NCI-H345 (cell line): ENCODE results near the gene UXS1.
A peak's percentile ranks its signal among the peaks of the same experiment; 100 is the strongest.
"Not testable (repeated sequence)": the region's sequence is repeated elsewhere in the genome, so short reads cannot be mapped to it uniquely, and the experiment has no call there.

Experiments
- DNase-seq: peaks from one replicate; lab custom pipeline; 2025; lab: John Stamatoyannopoulos, UW

UXS1 gene

DNA sequence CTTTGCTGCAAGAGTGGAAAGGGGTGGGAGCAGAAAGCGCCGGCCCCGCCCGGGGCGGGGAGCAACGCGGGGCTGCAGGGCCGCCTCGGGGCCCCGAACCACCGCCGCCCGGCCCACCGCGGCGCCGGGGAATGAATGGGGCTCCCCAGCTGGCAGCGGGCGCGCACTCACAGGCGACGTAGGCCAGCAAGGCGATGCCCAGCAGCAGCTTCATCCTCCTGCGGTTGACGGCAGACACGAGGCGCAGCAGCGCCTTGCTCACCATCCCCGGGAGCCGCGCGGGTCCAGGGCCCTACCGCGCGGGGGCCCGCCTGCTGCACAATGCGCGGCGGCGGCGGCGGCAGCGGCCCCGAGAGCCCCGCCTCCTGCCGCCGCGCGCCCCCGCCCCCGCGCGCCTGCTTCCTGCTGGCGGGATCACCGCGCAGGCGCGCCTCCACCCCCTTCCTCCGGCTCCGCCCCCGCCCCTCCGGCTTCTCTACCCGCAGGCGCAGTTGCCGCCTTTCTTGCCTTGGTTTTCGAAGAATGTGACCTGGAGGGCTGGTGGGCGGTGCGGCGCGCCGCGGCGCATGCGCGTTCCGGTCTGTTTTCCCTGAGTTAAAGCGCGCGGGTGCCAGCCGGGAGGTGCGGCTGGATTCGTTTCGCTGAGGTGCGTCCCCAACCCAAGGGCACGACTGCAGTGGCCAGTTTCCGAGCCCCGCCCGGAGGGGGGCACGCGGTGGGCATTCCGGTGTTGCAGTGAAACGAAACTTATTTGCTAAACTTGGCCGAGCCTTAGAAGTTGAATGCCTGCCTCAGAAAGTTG, at the start of gene UXS1:
Gene UXS1 (minus strand): TSS at position 325 of the 802 bp plus-strand sequence. CDS start 60 bp downstream, at position 265.
- peak; percentile 98 for DNase-seq

- not testable (repeated sequence) for DNase-seq
Observed at GRCh38 chr2:106239491-106239890, 45.4 kb upstream of the UXS1 start.

GRCh38 chr2:106235392-106235791, 41.3 kb upstream of the UXS1 start:
- DNase-seq: not testable (repeated sequence)

DNA sequence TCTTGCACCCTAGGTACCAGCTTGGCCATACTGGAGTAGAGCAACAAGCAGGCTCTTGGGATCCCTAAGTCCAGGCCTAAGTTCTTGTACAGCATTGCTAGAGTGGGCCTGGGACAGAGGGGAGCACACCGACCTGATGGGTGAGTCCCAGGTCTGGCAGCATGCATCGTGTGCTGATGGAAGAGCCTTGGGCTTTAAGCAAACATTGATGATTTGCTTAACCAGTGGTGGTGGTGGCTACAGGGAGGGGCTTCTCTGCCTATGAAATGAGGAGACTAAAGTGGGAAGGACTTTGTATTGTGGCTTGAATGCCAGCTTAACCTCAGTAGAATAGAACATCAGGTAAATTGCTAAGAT, 39.2 kb upstream of the UXS1 start:
- no peak for DNase-seq

- DNase-seq: no peak
Observed at GRCh38 chr2:106232638-106233349, 38.7 kb upstream of the UXS1 start.

GRCh38 chr2:106223347-106223746, 29.2 kb upstream of the UXS1 start:
- DNase-seq: no peak

- DNase-seq: not testable (repeated sequence)
Observed at GRCh38 chr2:106222057-106222456, 28.0 kb upstream of the UXS1 start.

GRCh38 chr2:106219813-106220212, 25.7 kb upstream of the UXS1 start:
- DNase-seq: no peak

DNA sequence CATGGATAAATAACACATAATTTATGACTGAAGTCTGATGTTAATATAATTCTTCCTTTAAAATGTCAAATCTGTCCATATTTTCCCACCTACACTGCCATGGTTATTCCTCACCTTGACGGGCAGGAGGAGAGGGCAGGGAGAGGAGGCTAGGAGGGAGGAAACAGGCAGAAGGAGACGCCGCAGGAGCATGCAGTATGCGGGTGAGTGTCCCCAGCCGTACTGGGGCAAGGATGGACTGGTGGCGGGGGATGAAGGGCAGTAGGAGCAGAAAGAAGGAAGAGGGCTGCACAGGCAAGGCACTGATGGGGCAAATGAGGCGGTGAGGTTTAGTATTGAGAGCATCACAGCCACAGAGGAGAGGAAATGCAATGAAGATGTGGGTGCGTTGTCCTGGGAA, 25.1 kb upstream of the UXS1 start:
- not testable (repeated sequence) for DNase-seq

- DNase-seq: no peak
Observed at GRCh38 chr2:106208874-106209273, 14.8 kb upstream of the UXS1 start.

DNA sequence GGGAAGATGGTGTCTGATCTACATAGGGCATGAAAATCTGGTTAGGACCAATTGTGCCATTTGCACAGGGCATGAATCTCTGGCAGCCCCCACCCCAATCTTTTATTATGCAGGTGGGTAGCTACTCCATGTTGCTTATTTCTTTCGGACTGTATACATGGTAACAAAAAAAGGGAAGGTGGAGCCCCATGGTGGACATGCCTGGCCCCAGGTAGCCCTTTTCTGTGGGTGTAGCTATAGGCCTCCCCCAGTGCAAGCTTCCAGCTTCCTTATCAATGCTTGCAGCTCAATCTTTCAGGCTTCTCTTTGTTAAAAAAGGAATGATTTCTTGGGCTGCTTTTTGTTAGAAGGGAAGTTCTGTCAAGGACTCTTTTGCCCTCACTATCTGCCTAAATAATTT, 14.3 kb upstream of the UXS1 start:
- no peak for DNase-seq

GRCh38 chr2:106207246-106207645, 13.1 kb upstream of the UXS1 start:
- DNase-seq: no peak

DNA sequence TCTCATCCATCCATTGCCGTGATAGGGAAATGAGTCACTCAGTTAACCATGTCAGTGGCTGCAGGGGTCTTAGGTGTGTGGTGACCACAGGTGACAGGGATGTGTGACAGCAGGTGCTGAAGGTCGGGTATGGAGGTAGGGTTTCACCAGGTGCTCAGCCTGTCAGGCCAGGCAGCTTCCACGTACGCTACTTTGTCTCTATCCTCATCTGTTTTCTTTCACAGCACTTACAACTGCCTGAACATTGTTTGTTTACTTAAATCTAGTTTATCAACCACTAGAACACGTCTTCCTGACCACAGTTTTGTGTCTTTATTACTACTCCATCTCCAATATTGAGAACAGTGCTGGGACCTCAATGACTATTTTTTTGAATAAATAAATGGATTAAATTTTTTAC, 11.4 kb upstream of the UXS1 start:
- DNase-seq: no peak

GRCh38 chr2:106204551-106204950, 10.4 kb upstream of the UXS1 start:
- not testable (repeated sequence) for DNase-seq

DNA sequence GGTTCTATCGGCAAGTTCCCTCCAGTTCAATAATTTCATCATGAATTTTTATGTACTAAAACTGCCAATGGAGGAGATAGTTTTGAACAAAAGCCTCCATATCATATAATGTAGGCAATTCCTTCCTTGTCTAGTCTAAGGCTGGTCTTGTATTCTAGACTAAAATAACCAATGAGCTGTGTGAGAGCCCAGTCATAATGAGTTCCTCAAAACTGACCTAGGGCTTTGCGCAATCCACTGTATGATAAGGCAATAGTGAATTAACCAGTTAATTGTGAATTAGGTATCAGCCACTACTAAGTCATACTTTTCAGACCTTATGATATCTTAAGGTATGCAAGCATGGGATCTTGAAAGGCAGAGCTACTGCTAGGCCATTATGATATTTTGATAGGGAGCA, 7.6 kb upstream of the UXS1 start:
- DNase-seq: no peak

DNA sequence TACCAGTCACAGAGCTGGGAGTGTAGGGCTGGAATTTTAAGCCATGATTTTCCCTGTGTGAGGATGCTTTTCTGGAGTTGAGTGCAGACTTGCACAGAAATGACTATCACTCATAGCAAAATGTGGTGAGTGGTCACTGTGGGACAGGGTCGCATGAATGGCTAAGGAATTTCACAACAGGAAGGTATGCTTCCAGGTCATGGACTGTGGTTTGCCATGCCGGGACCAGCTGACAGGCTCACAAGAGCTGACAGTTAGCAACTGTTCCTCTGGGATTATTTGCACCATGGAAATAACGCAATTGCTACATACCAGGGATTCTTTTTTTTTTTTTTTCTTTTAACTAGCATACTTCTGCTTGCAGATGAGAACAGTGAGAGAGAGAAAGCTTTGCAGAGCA, 3.8 kb upstream of the UXS1 start:
- DNase-seq: no peak

DNA sequence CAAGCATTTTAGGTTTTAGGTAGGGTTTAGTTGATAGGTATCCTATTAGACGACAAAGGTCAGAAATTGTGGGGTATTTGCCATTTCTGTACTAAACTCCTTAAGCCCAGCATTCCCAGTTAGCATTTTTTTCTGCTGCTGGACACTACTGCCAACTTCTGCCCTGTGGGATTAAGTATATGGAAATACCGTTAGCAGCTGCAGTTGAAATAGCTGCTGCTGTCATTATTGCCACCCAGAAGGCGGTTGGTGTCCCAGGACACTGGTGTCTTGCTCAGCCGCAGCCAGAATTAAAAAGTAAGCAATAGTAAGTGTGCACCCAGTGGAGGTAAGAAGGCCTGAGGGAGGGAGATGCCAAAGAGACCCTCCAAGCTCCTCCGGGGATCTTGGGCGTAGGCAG, 1.9 kb upstream of the UXS1 start:
- no peak for DNase-seq

DNA sequence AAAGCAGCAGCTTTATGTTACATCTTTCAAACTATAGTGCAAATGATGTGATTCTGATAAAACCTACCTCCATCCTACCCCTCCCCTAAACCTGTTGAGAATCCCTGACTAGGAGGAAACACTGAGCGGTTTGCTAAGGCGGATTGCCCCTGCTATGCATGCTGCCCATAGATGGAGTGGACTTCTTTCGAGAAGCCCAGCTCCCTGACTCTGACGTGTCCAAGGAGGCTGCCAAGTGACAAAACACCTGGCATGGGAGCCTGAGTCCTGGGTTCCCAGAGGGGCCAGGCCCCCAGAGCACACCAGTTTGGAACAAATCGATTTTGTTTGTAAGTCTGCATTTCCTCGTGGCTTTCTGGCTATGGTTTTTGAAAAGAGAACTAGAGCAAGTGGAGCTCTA, 1.4 kb upstream of the UXS1 start:
- no peak for DNase-seq

DNA sequence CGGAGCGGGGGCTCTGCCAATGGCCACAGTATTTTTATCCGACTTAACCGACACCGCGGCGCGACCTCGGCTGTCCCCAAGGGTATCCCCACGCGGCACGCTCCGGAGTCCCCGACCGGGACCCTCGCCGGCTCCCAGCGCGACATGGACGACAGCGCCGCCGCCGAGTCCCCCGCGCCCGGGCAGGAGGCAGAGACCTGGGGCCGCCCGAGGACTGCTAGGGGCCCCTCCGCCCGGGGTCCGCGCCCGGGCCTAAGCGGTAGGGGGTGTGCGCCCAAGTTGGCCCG, 468 bp downstream of the UXS1 start:
- no peak for DNase-seq

GRCh38 chr2:106192752-106193689, 1.1 kb downstream of the UXS1 start:
- peak; percentile 77 for DNase-seq

DNA sequence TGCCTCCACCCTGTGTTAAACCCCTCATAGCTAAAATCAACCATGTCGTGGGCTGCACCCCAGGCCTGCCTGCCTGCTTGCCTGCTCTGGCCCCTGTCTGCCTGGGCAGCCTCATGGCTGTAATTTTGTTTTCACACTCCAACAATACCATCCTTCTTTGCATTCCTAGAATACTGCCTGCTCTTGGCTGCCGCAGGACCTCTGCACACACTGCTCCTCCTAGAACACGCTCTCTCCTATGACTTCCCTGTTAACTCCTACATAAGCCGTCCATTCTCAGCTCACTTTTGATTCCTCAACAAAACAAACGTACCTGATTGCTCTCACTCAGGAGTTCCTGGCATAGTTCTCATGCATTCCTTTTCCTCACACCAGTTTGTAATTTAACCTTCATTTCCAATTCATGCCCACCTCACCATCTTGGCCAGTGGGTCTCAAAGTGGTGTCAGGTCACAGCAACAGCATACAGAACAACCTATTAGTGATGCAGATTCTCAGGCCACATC, 2.5 kb downstream of the UXS1 start:
- no peak for DNase-seq

DNA sequence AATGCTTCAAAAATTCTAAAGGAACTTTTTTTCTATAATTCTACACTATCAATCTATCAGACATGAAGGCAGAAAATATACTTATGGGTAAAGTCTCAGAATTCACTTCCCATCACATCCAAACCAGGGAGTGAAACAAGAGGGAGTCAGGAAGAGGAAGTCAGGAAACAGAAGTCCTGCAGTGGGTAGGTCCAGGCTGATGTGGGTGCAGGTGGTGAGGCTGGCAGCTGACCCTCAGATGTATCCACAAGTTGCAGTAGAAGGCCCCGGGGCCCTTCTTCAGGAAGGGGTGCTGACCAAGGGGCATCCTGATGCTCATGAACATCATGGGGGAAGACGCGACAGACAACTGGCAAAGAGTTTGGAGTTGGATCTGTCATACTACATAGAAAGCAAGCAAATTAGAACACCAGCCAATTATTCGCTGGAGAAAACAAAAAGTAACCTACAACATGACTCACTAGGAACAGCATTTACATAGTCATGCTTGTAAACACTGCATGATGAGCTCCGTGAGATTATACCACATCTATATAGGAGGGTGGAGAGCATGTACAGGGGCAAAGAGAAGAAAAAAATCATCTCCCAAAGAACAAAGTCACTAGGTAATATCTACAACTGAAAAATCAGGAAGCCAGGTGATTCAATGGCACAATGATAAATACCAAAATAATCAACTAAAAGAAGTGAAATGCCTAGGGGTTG, 4.2 kb downstream of the UXS1 start:
- DNase-seq: no peak
